Stimulated activated CD8-positive, alpha-beta memory T cell treated with anti-CD3 and anti-CD28 coated beads, Interleukin-2, amount 100 ng/mL, for 48 hours (primary cell): ENCODE data around the gene CAV2.
"Not testable (repeated sequence)": the region's sequence is repeated elsewhere in the genome, so short reads cannot be mapped to it uniquely, and the experiment has no call there.

ENCODE experiments used
- DNase-seq, 2 donors: peaks; one replicate each; pipeline ENCODE4 v3.0.0-alpha.2; 2020; ENCODE audit warnings: low read depth in 2 of 2

Gene CAV2, protein sequence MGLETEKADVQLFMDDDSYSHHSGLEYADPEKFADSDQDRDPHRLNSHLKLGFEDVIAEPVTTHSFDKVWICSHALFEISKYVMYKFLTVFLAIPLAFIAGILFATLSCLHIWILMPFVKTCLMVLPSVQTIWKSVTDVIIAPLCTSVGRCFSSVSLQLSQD

DNA sequence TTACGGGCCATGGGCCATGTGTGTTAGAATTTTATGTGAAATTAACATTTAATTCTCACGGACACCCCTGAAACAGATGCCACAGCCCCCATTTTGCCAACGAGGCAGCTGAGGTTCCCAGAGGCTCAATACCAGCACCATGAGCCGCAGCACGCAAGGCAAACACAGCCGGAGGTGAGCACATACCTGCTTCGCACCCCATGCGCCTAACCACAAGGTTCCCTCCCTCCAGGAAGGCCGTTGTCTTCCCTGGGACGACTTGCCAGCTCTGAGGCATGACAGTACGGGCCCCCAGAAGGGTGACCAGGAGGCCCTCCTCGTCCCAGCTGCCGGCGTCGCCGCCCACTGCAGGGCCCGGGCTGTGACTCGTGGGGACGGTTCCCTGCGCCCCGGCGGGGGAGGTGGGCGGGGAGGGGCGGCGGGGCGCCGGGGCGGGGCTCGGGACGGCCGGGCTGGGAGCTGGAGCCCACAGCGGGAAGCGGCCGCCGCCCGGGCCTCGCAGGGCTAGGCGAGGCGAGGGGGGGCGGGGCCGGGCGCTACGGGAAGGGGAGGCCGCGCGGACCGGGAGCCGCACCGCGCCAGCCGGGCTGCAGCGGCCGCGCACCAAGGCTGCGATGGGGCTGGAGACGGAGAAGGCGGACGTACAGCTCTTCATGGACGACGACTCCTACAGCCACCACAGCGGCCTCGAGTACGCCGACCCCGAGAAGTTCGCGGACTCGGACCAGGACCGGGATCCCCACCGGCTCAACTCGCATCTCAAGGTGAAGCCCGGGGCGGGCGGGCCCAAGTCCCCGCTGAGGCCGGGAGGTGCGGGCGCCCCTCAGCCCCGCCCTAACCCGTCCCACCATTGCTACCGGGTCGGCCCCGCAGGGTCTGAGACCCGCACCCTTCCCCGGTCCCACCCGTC is at the start of gene CAV2:
Gene CAV2 (plus strand): TSS at position 571 of the 910 bp plus-strand sequence. CDS start 44 bp downstream, at position 615.
- peak in 1 of 2 donors; percentile 3 for DNase-seq

DNA sequence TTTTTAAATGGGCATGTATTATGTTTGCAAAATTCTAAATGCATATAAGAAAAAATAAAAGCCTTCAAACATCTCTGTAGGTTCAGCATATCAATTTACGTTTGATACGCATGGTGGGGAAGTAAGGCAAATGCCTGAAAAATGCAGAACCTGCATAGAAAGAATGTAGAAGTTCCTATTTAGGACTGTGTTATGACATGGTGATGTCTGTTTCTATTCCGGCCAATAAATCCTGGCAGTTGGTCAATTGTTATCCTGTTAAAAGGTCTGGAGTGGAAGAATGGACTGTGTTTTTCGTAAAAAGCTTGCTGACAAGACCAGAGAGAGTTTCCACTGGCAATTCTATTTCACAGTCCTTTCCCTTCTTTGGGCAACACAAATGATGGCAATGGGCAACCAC is 49.6 kb upstream of the CAV2 start:
- no peak for DNase-seq

GRCh38 chr7:116451957-116452729 is 47.4 kb upstream of the CAV2 start:
- DNase-seq = no peak

GRCh38 chr7:116454377-116454776 is 45.2 kb upstream of the CAV2 start:
- no peak for DNase-seq

DNA sequence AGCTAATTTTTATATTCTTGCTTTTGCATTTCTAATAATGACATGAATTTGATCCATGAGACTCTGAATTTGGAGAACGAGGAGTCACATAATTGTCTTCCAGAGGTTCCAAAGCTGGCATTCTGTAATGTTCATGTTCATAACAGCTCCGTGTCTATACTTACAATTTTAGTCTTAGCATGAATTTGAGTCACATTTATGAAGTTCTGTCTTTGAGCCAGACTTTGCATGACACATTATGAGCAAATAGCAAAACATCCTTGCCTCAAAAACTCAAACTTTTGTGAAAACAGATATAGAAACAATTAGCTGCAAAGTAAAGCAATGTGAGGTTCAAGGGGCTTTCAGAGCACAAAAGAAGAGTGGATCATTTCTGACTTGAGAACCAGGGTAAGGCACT is 44.5 kb upstream of the CAV2 start:
- no peak for DNase-seq

DNA sequence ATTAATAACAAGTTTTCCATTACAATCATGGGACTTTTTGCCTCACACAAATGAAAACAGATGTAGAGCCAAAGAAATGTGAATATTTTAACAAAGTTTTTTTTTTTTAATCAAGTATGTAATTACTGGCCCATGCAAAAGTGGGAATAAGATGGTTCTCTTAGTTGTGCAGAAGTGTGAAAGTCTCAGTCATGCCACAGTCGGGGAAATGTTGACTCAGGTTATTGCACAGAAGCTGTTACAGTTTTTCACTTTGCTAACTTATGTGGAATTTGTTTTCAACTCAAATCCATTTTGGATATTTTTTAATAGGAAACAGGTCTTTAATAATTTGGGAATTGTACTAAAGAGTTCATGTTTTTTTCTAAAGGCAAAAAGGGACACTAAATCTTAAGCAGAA is 44.0 kb upstream of the CAV2 start:
- no peak for DNase-seq

- no peak for DNase-seq
These were observed 38.0 kb upstream of the CAV2 start for GRCh38 chr7:116461500-116461899.

DNA sequence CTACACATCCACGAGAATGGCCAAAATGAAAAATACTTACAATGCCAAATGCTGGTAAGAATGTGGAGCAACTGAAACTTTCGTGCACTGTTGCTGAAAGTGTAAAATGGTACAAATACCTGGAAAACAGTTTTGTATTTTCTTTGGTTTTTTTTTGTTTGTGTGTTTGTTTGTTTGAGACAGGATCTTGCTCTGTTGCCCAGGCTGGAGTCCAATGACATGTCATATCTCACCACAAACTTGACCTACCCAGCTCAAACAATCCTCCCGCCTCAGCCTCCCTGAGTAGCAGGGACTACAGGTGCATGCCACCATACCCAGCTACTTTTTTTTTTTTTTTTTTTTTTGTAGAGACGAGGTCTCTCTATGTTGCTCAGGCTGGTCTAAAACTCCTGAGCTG is 35.6 kb upstream of the CAV2 start:
- DNase-seq = no peak

DNA sequence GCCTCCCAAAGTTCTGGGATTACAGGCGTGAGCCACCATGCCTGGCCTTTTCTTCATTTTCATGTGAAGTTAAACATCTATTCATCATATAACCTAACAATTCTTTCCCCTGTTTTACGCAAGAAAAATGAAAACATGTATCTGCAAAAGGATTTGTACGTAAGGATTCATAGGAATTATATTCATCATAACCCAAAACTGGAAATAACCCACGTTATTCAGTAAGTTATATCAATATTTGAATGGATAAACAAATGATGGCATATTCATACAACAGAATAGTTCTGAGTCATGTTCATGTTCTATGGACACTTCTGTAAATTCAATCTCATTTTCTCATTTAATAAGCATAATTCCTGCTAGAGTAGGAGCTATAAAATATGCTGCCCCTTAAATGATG is 35.2 kb upstream of the CAV2 start:
- no peak for DNase-seq

DNA sequence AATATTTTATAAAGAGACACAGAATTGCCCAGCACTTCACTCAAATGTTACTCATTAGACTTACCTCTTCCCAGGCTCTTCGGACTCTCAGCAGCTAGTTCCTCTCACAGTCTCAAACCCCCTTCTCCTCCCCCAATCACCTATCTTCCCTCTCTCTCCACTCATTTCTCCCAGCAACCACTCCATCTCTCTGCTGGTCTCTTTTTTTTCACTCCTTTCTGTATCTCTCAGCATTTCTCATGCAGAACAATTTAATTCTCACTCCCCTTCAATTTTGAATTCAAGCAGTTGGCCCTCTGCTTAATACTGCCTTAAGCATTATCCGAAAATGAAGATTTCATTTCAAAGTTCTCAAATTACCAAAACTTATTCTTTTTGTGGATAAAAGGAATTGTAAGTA is 34.4 kb upstream of the CAV2 start:
- no peak for DNase-seq

DNA sequence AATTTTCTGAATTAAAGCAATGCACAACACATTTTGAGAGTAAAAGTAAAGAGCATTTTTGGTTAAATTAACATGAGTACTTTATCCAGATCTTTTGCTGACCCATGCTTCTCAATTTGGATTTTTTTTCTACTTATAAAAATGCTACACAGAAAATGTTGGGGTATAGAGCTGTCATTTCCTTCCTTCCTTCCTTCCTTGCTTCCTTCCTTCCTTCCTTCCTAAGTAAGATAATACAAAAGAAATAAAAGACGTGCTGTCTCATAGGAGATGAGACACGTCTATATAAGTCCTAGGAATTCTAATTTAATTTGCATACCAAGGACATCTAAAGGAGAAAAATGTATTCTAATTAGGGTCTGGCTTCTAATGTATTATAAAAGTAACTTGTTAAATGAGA is 31.0 kb upstream of the CAV2 start:
- DNase-seq = no peak

- no peak for DNase-seq
These were observed 21.9 kb upstream of the CAV2 start for GRCh38 chr7:116477625-116478024.

DNA sequence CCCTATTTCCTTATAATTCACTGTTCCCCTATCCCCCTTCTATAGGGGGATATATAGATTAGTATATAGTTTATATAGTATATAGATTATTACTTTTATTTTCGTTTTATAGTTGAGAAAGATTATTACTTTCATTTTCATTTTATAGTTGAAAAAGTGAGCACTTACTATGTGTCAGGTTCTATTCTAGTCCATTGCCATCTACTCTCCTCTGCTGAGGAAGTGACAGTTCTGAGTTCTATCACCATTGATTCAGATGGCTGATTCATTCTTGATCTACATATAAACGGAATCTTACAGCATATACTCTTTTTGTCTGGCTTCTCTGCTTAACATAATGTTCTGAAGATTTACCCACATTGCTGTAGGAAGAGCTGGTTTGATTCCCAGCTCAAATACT is 20.7 kb upstream of the CAV2 start:
- DNase-seq = no peak

DNA sequence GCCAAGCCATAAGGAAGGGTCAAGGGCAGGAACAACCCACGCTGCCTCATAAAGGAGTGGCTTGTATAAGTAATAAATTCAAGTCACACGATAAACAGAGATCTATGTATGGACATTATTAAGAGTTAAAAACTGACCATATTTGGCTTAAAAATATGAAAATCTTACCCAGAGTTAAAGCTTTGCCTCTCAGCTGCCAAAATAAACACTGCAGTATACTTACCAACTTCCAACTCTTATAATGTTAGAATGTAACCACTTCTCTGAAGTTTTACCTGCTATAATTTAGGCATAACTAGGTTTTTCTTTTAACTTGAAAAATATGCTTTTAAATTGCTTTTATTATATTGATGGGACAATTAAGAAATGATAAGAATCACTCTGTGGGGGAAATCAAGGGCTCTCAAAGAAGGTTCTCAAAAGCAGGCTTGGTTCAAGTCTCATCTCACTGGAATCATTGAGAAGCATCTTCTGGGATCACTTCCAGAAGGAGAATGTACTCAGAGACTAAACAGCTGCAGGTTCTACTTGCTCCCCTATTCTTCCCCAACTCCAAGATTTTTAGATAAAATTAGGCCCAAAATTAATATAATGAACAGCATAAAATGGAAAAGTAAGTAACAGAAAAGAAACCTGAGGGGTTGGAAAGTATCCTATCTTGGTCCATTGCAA is 16.1 kb upstream of the CAV2 start:
- no peak for DNase-seq

GRCh38 chr7:116484389-116484788 is 15.1 kb upstream of the CAV2 start:
- not testable (repeated sequence) for DNase-seq

- DNase-seq = no peak
These were observed 11.5 kb upstream of the CAV2 start for GRCh38 chr7:116487907-116488521.

- no peak for DNase-seq
These were observed 9.2 kb upstream of the CAV2 start for GRCh38 chr7:116490351-116490750.

DNA sequence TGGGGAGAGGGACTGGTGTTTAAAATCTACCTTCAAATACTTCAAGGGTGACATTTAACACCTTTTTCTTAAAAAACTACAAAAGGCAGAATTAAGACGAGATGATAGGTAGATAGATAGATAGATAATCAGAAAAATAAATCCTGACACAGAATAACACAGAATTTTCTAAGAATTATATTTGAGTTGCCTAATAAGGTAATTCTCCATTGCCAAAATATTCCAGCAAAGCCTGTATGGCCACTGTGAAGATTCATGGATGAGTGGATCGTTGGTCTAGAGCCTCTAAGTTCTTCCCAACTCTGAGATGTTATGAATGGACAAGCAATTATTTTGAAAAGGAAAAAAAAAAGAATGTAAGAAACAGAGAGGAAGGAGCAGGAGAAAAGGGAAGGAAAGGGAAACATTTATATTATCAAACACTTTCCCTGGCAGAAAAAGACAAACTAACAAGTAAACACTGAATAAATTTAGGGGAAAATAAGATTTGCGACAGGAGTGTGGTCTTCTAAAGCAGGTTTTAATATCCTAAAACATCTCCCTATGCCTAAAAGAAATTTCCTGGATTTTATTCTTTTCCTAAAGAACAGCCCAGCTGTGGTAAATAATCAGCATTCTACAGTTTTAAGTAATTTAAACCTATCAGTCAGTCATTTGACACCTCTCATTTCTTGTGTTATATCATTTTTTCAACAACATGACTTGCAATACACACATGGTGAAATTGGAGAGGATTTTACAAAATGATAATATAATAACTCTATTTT is 7.5 kb upstream of the CAV2 start:
- no peak for DNase-seq

DNA sequence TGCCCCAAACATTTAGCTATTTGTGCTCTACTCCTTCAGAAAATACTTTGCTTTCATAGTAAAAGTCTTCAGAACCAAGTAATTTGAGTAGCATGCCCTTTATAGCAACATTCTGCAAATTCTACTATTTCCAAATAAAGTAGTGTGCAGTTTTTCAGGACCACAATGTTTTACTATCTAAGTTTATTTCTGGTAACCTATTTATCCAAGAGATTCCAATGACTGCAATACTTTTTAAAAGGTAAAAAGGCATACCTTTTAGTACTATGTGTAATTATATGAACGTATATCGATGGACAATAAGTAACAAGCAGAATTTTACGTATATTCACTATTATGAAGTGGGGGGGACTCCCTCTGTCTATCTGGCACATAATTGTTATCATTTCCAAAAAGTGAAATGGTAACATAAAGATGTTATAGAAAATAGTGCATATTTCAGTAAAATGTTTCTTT is 6.9 kb upstream of the CAV2 start:
- DNase-seq = no peak

- no peak for DNase-seq
These were observed 6.1 kb upstream of the CAV2 start for GRCh38 chr7:116493449-116493848.

DNA sequence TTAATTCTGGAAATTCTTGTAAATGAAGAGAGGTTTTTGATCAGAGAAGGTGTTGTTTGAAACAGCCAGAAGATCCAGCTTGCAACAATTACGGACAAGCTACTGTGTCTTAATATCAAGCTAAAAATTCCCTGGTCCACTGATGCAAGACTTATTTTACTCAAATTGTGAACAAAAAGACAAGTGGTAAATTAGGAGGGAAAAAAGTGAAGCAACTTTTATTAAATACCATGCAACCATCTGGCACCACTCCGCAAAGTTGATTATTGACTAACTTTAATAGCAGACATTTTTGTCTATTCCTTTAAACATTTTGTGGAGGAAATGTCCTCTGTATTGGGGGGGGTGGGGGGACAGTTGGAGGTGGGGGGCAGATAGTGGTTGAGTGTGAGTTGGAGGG is 5.1 kb upstream of the CAV2 start:
- no peak for DNase-seq
